Stimulated activated CD4-positive, alpha-beta T cell treated with anti-CD3 and anti-CD28 coated beads, Interleukin-4, amount 100 ng/mL, for 48 hours (primary cell): Measurements from ENCODE around the gene VAMP5.
"Not testable (repeated sequence)": the region's sequence is repeated elsewhere in the genome, so short reads cannot be mapped to it uniquely, and the experiment has no call there.

Source experiments
- DNase-seq, 2 donors: peaks; one replicate each; pipeline ENCODE4 v3.0.0-alpha.2; 2020; ENCODE audit warnings: low read depth in 2 of 2

The VAMP5 gene, protein sequence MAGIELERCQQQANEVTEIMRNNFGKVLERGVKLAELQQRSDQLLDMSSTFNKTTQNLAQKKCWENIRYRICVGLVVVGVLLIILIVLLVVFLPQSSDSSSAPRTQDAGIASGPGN

DNA sequence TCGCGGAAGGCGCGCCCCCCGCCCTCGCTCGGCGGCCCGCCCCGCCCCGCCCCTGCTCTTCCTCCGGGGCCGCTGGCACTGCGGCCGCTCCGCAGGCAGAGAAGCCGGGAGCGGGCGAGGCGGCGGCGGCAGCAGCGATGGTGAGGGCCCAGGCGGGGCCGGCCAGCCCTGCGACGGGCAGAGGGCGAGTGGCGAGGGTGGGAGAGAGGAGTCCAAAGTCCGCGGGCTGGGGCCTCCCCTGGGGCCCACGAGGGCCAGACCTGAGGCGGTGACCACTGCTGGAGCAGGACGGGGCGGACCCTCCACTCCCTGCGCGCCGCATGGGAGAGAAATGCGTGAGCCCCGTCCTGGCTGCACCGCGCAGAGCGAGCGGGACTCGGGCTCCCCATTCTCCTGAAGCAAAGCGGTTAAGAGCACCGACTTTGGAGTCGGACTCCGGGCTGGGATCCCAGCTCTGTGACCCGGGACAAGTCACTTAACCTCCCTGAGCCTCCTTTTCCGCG, at the start of gene VAMP5:
VAMP5 (plus strand) TSS at position 78 of the 503 bp plus-strand sequence; CDS start at position 138, 60 bp downstream.
- DNase-seq: no peak

GRCh38 chr2:85534881-85535280, 49.4 kb upstream of the VAMP5 start:
- DNase-seq: no peak

- DNase-seq: no peak
These were observed 47.8 kb upstream of the VAMP5 start for GRCh38 chr2:85536479-85536878.

- peak in 1 of 2 donors; percentile 22 for DNase-seq
These were observed 46.4 kb upstream of the VAMP5 start for GRCh38 chr2:85537600-85538506.

DNA sequence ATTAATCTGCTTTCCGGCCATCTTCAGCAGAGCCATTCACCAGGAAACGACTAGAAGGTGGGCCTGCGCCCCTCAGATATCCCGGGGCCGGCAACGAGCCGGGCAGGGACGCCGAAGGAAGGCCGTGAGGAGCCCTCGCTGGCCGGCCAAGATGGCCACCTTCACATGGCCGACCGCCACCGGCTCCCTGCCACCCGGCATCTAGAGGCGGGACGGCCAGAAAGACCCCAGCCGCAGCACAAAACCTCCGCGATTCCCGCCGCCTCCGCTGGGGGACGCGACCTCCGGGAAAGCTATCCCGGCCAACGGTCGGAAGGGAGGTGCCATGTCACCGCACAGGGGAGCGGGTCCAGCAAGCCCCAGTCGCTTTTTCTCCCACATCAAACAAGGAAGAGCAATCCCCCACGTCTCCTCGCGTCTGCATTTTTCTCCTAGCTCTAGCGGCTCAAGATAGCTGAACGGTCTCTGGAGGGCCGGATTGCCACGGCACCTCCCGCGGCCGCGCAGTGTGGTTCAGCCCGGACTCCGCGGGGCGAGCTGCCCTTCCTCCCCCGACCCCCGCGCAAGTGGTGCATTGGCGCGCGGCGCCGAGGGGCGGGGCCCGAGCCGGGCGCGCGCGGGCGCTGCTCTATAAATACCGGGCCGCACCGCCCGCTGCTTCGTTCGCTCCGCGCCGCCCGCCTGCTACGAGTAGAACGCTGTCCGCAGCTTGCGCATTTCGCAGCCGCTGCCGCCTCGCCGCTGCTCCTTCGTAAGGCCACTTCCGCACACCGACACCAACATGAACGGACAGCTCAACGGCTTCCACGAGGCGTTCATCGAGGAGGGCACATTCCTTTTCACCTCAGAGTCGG, 45.5 kb upstream of the VAMP5 start, which contains the start of gene MAT2A:
MAT2A (plus strand) TSS at position 662 of the 854 bp plus-strand sequence; CDS start at position 782, 120 bp downstream.
- DNase-seq: peak; percentile 88

GRCh38 chr2:85539361-85540132, 44.7 kb upstream of the VAMP5 start:
- DNase-seq: peak; percentile 62 to 67

DNA sequence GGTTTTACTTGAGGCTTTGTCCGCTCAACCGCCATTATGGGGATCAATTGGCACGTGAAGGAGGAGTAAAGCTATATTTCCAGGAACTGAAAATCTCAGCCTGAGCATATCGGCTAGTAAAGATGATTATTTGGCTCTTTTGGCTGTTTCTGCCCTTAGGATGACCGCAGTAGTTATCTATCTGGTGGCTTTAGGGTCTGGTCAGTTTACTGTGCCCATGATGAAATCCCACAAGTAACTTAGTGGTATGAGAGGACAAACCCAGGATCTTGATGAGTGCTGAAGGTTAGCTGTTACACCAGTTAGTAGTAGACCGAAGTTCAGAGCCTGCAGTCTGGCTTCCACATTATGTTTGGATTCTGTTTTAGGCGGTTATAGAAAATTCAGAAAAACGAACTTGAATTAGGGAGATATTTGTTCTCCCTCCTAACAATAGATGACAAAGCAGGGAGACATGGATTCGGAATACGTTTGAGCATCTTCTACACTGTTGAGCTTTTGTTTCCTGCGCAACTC, 44.0 kb upstream of the VAMP5 start:
- no peak for DNase-seq

- DNase-seq: no peak
These were observed 43.0 kb upstream of the VAMP5 start for GRCh38 chr2:85541262-85541661.

DNA sequence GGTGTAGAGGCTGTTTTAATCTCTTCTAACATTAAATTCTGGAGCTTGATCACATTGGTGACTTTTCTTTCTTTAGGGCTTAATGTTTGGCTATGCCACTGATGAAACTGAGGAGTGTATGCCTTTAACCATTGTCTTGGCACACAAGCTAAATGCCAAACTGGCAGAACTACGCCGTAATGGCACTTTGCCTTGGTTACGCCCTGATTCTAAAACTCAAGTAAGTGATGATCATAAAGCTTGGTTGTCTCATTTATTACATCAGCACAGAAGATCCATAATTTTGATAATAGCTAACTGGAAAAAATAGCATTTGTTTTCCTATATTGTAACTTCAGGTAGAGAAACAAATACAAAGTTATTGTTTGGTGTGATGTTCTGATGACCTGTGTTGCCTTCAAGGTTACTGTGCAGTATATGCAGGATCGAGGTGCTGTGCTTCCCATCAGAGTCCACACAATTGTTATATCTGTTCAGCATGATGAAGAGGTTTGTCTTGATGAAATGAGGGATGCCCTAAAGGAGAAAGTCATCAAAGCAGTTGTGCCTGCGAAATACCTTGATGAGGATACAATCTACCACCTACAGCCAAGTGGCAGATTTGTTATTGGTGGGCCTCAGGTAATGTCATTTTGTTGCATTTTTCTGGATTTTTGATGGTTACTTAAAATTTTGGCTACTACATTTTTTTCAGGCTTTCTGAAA, 42.3 kb upstream of the VAMP5 start:
- DNase-seq: no peak

GRCh38 chr2:85542777-85543176, 41.5 kb upstream of the VAMP5 start:
- DNase-seq: no peak

DNA sequence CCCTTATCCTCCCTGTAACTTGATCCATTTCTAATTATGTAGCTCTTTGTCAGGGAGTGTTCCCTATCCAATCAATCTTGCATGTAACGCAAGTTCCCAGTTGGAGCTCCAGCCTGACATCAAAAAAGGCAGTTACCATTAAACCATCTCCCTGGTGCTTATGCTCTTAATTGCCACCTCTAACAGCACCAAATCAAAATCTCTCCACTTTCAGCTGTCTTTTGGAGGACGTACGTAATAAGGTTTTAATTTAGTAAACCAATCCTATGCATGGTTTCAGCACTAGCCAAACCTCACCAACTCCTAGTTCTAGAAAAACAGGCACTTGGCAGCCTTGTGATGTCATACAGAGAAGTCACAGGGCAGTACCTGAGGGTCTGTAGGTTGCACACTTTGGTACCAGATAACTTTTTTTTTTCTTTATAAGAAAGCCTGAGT, 40.0 kb upstream of the VAMP5 start:
- not testable (repeated sequence) for DNase-seq

DNA sequence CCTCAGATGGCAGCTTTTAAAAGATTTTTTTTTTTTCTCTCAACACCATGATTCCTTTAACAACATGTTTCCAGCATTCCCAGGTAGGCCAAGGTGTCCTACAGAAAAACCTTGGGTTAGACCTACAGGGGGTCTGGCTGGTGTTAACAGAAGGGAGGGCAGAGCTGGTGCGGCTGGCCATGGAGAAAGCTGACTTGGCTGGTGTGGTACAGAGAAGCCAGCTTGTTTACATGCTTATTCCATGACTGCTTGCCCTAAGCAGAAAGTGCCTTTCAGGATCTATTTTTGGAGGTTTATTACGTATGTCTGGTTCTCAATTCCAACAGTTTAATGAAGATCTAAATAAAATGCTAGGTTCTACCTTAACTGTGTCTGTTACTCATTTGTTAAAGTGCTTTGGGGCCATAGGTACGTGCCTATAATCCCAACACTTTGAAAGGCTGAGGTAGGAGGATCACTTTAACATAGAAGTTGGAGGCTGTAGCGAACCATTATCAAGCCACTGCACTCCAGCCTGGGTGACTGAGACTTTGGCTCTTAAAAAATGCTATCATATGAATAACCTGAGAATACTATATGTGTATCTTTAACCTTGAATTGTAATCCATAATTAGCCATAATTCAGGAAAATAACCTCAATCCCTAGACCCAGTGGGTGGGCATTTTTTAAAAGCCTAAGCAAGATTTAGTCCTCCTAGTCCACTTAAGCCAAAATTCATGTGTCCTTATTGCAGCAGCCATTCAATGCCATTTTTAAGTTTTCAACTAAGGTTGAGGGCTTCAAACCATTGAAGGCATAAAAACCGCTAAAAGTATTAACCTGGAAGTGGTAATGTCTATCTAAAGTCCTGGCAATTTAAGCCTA, 39.1 kb upstream of the VAMP5 start:
- not testable (repeated sequence) for DNase-seq

GRCh38 chr2:85545780-85546240, 38.4 kb upstream of the VAMP5 start:
- DNase-seq: no peak

DNA sequence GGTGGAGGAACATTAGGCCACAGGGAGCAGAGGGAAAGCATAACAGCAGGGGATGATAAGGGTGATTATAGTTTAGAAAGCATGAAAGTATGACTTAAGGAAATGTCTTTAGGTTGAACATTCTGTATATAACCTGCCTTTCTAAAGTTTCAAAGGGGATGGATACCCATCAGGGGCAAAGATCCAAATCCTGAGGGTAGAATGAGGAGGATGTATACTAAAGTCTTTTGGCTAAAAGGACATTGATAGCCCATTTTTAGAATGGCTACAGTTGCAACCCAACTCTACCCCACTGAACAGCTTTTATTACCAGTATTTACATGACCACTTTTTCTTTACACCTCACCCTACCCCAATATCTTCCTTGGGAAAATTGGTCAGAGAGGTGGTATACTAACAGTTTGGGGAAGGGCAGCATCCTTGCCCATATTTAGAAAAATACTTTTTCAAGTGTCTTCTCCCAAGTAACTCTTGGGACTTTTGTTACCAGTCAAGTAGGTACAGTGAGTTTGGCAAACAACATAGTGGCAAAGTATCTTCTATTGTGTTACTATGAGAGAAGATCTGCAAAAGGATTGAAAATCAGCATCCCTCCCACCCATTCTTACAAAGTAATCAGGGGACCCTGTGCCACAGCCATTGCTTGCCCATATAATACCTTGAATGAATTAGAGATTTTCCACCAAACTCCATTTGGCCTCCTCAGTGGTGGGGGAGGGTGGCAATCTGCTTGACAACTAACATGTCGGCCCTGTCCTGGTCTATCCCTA, 37.0 kb upstream of the VAMP5 start:
- no peak for DNase-seq

DNA sequence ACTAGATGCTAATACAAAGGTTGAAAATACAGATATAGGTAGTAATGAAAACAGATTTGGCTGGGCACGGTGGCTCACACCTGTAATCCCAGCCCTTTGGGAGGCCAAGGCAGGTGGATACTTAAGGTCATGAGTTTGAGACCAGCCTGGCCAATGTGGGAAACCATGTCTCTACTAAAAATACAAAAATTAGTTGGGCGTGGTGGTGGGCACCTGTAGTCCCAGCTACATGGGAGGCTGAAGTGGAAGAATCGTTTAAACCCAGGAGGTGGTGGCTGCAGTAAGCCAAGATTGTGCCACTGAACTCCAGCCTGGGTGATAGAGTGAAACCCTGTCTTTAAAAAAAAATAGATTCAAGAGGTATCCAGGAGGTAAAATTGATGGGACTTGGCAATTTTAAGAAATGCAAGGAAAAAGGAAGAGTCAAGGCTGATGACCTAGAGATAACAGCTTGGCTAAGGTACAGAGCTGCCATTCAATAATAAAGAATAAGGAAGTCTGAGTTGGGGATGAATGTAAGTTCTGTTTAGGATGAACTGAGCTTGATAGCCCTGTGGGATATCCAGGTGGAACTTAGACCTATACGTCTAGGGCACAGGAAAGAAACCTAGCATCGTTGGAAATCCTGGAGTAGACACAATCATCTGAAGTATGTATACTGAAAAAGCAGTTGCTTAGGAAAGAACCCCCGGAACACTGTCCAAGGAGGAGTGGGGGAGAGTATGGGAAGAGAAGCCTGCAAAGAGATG, 36.2 kb upstream of the VAMP5 start:
- no peak for DNase-seq

GRCh38 chr2:85548608-85548900, 35.7 kb upstream of the VAMP5 start:
- DNase-seq: no peak

- no peak for DNase-seq
These were observed 35.1 kb upstream of the VAMP5 start for GRCh38 chr2:85549095-85549494.

DNA sequence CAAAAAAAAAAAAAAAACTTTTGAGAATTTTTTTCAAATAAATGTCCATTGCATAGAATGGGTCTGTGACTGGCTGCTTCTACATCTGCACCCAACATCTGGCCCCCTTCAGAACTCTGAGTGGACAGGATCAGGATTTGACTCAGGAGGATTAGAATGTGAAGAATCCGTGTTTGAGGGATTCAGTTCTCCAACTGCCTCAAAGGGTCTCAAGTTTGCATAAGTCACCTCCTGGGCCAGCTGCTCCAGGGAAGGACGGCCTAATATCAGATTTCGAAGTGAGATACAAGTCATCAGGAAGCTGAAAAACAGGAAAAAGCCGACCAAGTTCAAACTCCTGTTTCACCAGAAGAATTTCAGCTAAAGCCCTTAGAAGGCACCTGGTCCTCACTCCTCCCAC, 34.4 kb upstream of the VAMP5 start:
- no peak for DNase-seq
